ENCODE data around the gene WDR27.

The WDR27 gene

GRCh38 chr6:169632841-169633240 lies 69.0 kb downstream of the WDR27 start:
- in situ Hi-C loops (cut with MboI; ENCODE audit: low sequenced_read_pairs, unreplicated experiment) = no loop called here
- DNase-seq (ENCODE audit: low spot score) = no peak
- no peak for TF ChIP-seq CTCF (IDR thresholded peaks at IDR 0.05; ENCODE audit: borderline replicate concordance, control extremely low read depth, extremely low read depth, insufficient read depth, missing control alignments)

- TF ChIP-seq CTCF (IDR thresholded peaks at IDR 0.05; ENCODE audit: borderline replicate concordance, control extremely low read depth, extremely low read depth, insufficient read depth, missing control alignments) = no peak
- in situ Hi-C loops (cut with MboI; ENCODE audit: low sequenced_read_pairs, unreplicated experiment) = no loop called here
- no peak for DNase-seq (ENCODE audit: low spot score)
Measured at GRCh38 chr6:169629256-169629655, 72.6 kb downstream of the WDR27 start.

- in situ Hi-C loops (cut with MboI; ENCODE audit: low sequenced_read_pairs, unreplicated experiment) = no loop called here
- TF ChIP-seq CTCF (IDR thresholded peaks at IDR 0.05; ENCODE audit: borderline replicate concordance, control extremely low read depth, extremely low read depth, insufficient read depth, missing control alignments) = no peak
- DNase-seq (ENCODE audit: low spot score) = no peak
Measured at GRCh38 chr6:169627736-169628607, 73.9 kb downstream of the WDR27 start.

- TF ChIP-seq CTCF (IDR thresholded peaks at IDR 0.05; ENCODE audit: borderline replicate concordance, control extremely low read depth, extremely low read depth, insufficient read depth, missing control alignments) = no peak
- DNase-seq (ENCODE audit: low spot score) = no peak
- in situ Hi-C loops (cut with MboI; ENCODE audit: low sequenced_read_pairs, unreplicated experiment) = no loop called here
Measured at GRCh38 chr6:169626649-169627048, 75.2 kb downstream of the WDR27 start.

GRCh38 chr6:169626169-169626568 lies 75.7 kb downstream of the WDR27 start:
- no peak for TF ChIP-seq CTCF (IDR thresholded peaks at IDR 0.05; ENCODE audit: borderline replicate concordance, control extremely low read depth, extremely low read depth, insufficient read depth, missing control alignments)
- DNase-seq (ENCODE audit: low spot score) = no peak
- in situ Hi-C loops (cut with MboI; ENCODE audit: low sequenced_read_pairs, unreplicated experiment) = no loop called here

GRCh38 chr6:169625376-169625775 lies 76.5 kb downstream of the WDR27 start:
- DNase-seq (ENCODE audit: low spot score) = no peak
- in situ Hi-C loops (cut with MboI; ENCODE audit: low sequenced_read_pairs, unreplicated experiment) = no loop called here
- TF ChIP-seq CTCF (IDR thresholded peaks at IDR 0.05; ENCODE audit: borderline replicate concordance, control extremely low read depth, extremely low read depth, insufficient read depth, missing control alignments) = no peak
